ENCODE data around the gene IQCH.
"Not testable (repeated sequence)": the region's sequence is repeated elsewhere in the genome, so short reads cannot be mapped to it uniquely, and the experiment has no call there.

The IQCH gene

DNA sequence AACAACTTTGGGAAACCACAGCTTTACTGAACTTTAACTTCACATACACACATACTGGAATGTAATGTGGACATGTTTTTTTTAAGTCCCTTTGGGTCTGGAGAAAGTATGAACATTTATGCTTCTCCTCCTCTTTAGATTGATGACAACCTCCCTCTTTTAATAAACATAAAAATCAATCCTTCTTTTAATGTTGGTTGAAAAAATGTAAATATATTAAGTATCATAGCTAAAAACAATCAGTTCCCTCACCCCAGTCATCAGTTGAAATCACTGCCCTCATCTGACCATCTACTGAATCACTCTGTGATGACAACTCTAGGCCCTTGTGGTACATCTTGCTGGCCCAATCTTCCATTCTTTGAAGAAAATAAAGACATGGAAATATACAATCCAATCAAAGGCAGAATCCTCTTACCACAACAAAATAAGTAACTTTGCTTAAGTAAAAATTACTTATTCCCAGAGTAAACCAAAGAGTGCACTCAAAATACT is 6.5 kb upstream of the IQCH start:
- no peak for DNase-seq

DNA sequence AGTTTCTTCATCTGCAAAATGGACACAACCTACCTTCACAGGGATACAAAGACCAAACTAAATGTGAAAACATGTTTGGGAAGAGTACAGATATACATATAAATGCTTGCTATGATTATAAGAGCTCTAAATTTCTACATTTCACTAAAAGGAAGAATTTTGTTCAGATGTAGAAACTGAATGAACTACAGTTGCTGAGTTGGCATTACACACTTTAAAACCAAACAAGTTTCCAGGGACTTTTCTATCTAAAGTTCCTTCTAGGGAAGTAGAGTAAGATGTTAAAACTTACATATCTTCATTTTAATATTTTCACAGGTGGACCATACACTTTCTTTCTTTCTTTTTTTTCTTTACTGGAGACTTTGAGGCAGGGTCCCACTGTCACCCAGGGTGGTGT is 4.8 kb upstream of the IQCH start:
- DNase-seq, result no peak

DNA sequence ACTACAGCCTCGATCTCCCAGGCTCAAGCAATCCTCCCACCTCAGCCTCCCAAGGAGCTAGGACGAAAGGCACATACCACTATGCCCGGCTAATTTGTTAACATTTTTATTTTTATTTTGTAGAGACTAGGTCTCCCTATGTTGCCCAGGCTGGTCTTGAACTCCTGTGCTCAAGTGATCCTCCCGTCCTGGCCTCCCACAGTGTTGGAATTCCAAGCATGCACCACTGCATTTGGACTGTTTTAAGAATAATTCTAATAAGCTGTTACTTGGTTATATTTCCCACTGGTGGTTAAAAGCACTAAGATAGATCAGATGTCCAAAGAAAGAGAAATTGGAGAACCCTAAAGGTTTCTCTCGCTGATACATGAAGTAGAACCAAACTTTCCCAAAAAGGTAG is 3.3 kb upstream of the IQCH start:
- DNase-seq, result no peak

DNA sequence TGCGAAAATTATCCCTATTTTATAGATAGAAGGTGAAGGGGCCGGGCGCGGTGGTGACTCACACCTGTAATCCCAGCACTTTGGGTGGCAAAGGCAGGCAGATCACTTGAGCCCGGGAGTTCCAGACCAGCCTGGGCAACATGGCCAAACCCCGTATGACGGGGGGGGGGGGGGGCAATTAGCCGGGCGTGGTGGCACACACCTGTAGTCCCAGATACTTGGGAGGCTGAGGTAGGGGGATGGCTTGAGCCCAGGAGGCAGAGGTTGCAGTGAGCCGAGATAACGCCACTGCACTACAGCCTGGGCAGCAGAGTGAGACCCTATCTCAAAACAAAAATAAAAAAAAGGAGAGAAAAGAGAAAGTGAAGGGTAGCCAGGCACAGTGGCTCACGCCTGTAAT is 1.5 kb upstream of the IQCH start:
- no peak for DNase-seq

DNA sequence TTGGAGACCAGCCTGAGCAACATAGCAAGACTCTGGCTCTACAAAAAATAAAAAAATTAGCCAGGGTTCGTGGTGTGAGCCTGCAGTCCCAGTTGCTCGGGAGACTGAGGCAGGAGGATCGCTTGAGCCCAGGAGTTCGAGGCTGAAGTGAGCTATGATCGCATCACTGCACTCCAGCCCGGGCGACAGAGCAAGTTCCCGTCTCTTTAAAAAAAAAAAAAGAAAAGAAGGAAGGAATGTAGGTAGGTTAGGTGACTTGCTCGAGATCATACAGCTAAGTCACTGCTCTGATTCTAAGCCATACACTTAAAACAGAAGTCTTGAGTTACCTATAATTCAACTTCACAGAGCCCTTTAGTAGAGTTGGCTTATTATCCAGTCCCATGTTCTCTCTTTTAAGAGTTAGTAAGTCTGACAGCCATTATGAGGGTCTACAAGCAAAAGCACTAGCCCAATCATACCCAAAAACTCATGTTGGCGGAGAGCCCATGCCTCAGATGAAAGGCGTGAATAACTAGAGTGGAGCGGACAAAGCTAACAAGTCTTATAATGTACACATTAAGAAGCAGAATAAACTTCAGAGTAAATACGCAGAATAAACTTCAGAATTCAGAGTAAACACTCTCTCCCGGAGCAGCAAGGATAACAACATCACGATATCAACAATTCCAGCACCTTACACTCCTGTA is 893 bp upstream of the IQCH start:
- DNase-seq, result no peak

DNA sequence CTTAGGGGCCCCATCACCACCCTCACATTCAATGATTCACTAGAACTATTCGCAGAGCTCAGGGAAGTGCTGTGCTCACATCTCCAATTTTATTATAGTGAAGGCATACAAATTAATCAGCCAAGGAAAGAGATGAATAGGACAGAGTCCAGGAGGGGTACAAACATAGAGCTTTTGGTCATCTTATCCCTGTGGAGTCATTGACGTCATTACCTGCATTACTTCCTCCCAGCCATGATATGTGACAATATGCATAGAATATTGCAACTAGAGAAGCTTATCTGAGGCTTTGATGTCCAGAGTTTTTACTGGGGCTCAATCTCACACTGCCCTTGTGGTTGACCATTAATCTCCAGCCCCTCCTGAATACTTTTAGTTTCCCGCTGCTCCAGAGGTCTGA is 1.5 kb downstream of the IQCH start:
- DNase-seq, result no peak

DNA sequence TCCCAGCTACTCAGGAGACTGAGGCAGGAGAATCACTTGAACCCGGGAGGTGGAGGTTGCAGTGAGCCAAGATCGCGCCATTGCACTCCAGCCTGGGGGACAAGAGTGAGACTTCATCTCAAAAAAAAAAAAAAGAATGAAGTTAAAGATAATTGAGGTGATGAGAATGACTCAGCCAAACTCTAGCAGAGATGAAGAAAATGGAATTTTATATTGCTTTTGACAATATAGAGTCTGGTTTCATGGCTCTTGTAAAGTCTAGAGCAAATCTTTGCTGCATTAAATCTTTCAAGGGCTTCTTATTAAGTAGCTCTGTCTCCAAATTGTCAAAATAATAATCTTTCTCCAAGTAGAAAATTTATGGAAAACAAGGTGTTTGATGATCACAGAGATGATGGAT is 3.8 kb downstream of the IQCH start:
- not testable (repeated sequence) for DNase-seq

DNA sequence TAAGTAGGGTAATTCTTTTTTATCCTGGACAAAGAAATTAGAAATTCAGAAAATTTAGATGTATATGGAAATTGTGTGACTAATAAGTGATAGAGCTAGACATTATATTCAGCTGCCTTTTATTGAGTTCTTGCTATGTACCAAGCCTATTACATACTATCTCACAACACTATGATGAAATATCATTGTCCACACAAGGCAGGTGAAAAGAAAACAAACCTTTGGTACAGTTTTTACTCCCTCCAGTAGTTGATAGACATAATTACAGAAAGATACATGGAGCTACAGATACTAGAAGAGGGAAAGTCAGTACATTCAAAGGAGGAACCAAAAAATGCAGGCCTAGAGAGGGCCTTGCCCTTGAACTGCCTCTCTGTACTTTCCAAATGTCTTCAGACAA is 4.8 kb downstream of the IQCH start:
- no peak for DNase-seq

DNA sequence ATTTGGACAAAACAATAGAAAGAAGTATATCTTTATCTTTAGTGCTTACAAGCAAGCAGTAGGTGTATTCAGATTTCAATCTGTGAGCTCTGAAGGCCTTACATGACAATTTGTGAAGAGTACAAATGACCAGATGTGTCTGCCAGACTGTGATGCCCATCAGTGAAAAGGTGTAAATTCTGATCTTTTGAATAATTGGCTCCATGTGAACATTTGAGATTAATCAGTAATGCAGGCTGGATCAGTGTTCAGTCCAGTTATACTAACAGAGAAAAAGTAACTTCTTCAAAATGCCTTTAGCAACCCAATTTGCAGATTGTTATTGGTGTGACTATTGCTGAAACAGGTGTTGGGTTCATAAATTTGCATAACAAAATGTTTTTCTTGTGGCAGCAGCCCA is 5.2 kb downstream of the IQCH start:
- no peak for DNase-seq

DNA sequence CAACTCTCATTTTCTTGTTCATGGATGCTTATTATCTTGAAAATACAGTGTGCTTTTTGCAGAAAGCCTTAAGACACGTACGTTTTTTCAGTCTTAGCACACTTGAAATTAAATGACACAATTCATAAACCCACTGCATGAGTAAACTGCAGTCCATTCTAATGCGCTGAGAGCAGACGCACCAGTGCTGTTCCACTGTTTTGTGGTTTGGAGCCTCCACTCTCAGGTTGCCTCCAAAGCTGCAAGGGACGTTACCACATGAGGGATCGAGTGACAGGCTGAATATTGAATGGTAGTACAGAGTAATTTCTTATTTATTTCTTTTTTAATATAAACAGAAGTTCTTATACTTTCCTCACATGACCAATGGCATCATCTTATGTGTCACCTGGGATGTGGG is 12.3 kb downstream of the IQCH start:
- no peak for DNase-seq

DNA sequence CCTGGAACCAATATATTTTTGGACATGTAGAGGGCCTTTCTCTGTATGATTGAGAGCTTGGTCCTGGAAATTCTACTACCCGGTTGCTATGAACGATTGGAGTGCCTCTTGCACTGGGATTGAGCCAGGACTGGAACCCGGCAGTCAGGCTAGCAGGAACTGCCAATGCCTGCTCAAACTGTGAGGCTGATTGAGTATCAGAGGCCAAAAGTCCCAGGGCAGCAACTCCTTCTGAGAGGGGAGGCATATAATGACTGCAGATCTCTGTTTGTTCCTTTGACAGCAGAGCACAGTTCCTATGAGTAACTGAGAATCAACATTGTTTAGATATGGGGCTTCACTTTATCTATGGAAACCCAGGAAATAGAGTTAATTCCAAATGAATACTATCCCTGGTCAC is 12.9 kb downstream of the IQCH start:
- no peak for DNase-seq

DNA sequence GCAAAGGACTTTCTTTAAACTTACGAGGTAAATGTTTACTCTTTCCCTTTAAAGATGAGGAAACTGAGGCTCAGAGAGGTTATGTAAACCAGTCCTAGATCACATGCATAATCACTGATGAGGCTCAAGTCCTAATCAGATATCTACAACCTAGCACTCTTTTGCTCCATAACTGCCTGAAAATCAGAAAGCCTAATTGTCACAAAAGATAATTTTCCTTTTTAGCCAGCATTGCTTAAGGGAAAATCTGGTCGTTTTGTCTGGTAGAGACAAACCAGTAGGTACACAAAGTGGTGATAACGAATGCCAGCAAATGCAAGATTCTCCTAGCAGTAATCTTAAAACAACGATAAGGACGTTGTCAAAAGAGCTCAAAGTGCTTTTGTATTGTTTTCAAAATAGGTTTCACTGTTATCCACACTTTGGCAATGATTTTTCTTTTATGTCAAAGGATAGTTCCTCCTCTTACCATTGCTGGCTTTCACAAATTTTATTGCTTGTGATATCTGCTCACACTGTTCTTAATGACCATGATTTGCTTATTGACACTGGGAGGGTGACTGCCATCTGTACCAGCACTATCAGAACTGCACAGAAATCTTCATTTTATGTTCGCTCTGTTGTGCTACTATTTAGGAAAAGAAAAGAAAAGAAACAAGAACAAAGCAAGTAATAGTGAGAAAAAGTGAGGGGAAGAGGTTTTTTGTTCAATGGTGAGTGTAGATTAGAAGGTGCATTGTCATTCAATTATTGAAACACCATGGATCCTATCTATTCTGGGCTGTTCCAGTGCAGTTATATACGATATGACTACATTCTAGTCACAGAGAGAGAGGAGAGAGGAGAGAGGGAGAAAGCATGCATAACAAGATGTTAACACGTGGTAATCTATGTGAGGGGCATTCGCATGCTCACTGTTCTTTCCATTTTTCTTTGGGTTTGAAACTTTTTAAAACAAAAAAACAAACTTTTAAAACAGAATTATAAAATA is 13.7 kb downstream of the IQCH start:
- no peak for DNase-seq

DNA sequence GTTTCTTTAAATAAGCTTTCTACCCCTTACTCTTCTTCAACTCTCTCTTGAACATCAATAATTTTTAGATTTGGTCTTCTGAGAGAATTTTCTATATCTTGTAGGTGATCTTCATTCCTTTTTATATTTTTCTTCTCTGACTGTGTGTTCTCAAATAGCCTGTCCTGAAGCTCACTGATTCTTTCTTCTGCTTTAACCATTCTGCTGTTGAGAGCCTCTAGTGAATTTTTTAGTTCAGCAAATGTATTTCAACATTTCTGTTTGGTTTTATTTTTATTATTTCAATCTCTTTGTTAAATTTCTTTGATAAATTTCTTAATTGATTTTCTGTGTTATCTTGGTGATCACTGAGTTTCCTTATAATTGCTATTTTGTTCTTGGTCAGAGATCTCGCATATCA is 19.6 kb downstream of the IQCH start:
- no peak for DNase-seq

DNA sequence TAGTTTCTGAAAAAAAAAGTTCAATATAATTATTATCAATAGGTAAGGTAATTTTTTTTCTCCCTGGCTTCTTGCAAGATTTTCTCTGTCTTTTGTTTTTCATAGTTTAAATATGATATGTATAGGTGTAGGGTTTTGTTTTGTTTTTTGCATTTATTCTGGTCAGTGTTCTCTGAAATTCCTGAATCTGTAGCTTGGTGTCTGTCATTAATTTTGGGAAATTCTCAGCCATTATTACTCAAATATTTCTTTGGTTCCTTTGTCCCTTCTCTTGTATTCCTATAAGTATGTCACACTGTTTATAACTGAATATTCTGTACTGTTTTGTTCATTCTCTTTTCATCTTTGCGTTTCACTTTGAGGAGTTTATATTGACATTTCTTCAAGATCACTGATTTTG is 22.1 kb downstream of the IQCH start:
- DNase-seq, result no peak

DNA sequence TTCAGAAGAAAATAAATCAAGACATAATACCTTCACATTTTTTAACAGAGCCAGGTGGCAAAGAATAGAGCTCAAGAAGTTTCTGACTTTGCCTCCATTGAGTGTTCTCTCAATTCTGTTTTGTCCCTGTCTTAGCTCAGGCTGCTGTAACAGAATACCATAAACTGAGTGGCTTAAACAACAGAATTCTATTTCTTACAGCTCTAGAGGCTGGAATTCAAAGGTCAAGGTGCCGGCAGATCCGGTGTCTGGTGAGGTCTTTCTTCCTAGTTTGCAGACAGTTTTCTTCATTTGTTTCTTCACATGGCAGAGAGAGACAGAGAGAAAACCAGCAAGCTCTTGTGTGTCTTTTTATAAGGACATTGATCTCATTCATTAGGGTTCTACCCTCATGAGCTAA is 25.6 kb downstream of the IQCH start:
- no peak for DNase-seq

DNA sequence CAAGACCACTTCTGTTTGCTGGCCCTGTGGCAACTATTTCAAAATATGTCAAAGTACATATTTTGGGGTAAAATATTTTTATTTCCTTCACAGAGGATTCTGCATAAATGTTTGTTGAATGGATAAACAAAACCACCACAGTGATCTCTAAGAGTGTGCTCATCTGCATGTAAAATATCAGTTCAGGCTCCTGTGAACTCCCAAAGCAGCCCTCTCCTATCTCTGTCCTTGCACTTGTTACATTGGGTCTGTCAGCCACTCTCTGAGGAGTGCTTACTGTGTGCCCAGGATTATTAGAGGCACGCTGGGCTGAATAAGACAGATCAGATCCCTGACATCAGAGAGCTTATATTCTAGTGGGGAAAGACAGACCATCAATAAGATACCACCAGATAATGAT is 27.1 kb downstream of the IQCH start:
- DNase-seq, result no peak

DNA sequence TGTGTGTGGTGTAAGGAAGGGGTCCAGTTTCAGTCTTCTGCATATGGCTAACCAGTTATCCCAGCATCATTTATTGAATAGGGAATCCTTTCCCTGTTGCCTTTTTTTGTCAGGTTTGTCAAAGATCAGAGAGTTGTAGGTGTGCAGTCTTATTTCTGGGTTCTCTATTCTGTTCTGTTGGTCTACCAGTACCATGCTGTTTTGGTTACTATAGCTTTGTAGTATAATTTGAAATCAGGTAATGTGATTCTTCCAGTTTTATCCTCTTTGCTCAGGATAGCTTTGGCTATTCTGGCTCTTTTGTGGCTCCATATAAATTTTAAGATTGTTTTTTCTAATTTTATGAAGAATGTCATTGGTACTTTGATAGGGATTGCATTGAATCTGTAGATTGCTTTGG is 31.0 kb downstream of the IQCH start:
- not testable (repeated sequence) for DNase-seq

DNA sequence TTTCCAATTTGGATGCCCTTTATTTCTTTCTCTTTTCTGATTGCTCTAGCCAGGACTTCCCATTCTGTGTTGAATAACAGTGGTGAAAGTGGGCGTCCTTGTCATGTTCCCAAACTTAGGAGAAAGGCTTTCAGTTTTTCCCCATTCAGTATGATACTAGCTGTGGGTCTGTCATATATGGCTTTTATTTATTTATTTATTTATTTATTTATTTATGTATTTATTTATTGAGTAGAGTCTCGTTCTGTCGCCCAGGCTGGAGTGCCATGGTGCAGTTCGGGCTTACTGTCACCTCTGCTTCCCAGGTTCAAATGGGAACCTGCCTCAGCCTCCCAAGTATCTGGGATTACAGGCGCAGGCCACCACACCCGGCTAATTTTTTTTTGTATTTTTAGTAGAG is 31.8 kb downstream of the IQCH start:
- DNase-seq, result not testable (repeated sequence)

DNA sequence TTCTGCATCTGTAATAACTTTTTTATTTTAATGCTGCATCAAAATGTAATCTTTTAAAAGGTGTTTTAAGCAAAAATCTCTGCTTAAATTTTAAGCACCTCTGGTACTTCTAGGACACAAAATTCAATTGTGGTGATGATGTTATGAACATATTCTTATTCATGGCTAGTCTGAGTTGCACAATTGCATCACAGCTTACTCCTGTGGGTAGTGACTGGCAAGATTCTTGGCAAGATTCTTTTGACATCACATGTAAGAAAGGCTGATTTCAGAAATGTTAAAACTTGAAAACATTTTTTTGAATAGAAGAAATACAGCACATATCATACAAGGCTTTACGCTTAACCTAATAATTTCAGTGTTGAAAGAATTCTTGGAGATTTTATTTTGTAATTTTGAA is 35.7 kb downstream of the IQCH start:
- no peak for DNase-seq

DNA sequence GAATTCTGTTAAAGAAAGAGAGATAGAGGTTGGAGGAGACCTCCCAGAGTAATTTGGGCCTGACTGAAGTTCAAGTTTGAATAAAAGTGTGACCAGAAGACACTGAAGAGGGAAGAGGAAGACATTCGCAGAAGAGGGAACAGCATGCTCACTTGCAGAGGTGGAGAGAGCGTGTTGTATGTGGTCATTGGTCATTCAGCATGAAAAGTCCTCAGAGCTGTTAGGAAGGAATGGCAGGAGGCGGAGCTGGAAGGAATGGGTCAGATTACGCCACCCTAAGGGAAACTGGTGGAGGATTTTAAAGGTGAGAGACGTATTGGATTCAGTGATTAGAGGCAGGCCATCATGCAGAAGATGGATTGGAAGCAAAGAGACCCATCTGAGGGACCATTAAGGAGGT is 41.6 kb downstream of the IQCH start:
- DNase-seq, result no peak

DNA sequence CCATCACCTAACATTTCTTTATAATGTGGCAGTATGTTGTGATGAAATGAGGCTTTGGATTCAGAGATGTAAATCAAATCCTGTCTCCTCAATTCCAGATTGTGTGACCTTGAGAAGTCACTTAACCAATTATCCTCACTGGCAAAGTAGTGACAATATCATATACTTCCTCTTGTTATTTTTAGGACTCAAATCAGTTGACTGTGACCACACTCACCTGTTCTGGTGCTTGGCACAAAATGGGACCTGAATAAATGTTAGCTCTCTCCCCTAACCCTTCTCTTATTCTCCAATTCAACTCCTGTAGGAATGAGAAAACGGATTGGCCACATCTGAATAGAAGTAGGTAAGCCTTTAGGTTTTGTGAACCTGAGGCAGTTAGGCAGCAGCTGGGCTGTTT is 42.1 kb downstream of the IQCH start:
- DNase-seq, result no peak

DNA sequence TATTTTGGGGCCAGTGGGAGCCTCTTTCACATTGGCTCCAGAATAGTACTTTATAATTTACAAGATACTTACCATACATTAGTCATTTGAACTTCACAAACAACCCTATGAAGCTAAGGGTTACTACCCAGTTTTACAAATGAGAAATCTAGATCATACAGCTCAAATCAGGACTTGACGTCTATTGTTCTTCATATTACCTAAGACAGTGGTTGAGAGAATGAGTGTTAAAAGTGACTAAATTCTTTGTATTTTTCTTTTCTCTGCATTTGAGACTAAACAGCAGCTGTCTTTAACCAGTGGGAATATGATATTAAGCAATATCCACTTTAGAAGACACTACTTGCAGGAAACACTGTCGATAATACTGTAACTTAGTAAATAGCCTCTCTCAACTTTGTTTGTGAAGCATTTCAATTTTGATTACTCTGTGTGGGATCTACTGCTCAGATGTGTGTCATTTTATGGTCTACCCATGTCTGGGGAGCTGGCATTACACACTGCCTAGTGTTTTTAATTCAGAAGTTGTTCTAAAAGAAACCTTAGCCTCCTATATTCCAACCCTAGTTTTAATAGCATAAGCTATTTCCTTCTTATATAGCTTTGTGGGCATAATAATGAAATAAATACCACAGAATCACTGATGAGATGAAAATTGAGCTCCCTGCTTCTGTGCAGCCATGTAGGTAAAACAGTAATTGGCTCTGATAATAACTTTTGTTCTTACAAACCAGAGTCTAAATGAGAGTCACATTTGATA is 45.9 kb downstream of the IQCH start:
- no peak for DNase-seq

Measured in stimulated activated CD4-positive, alpha-beta T cell treated with anti-CD3 and anti-CD28 coated beads, Interleukin-4, amount 100 ng/mL, for 4 hours (primary cell).